OCI-LY3 (cell line): ENCODE measurements around the gene PDE7B.

Experiments
- EZH2phosphoT487 ChIP-seq: fragments of 200-600 bp; shearing (Covaris generic); IDR thresholded peaks from 2 replicates; pipeline ENCODE4 v1.6.1; 2018; ENCODE audit warnings: antibody characterized with exemption, mixed run types, low read depth
- TF ChIP-seq, protein P1 (sequence below): fragments of 200-600, 300-600 bp; sonication (generic); IDR thresholded peaks from 2 replicates; pipeline ENCODE4 v1.5.1; 2014; ENCODE audit warnings: antibody characterized with exemption, low read length, low read depth

GRCh38 chr6:136035378-136036070, 184.0 kb downstream of the PDE7B start:
- TF ChIP-seq, protein P1, sequence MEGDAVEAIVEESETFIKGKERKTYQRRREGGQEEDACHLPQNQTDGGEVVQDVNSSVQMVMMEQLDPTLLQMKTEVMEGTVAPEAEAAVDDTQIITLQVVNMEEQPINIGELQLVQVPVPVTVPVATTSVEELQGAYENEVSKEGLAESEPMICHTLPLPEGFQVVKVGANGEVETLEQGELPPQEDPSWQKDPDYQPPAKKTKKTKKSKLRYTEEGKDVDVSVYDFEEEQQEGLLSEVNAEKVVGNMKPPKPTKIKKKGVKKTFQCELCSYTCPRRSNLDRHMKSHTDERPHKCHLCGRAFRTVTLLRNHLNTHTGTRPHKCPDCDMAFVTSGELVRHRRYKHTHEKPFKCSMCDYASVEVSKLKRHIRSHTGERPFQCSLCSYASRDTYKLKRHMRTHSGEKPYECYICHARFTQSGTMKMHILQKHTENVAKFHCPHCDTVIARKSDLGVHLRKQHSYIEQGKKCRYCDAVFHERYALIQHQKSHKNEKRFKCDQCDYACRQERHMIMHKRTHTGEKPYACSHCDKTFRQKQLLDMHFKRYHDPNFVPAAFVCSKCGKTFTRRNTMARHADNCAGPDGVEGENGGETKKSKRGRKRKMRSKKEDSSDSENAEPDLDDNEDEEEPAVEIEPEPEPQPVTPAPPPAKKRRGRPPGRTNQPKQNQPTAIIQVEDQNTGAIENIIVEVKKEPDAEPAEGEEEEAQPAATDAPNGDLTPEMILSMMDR: no peak
- no peak for TF ChIP-seq EZH2phosphoT487
